Suppressor macrophage treated with lipopolysaccharide for 4 hours (primary cell): Measurements from ENCODE around the gene LEMD1.

Experiments used
- DNase-seq: peaks from one replicate; pipeline ENCODE4 v3.0.0-alpha.2; 2020

LEMD1 gene, protein sequence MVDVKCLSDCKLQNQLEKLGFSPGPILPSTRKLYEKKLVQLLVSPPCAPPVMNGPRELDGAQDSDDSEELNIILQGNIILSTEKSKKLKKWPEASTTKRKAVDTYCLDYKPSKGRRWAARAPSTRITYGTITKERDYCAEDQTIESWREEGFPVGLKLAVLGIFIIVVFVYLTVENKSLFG

GRCh38 chr1:205421798-205422197 is at the start of gene LEMD1:
LEMD1 (minus strand) TSS chr1:205422056; CDS start chr1:205420536, 1,520 bp downstream.
- DNase-seq = no peak

DNA sequence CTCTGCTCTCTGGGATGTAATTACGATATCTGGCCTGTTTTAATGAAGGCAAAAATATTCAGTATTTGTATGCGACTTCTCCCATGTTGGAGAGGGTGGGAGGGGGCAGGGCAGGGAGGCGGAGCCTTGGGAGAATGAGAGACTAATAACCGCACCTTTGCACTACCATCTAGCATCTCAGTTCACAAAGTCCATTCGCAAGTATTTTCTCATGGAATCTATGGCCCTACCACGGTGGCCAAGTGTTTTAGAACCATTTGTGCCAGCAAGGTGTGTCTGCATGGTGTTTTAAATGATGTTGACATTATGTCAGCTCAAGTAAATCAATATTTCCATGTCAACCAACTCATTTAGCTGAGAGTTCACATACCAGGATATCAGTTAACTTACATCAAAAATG is 48.3 kb upstream of the LEMD1 start:
- DNase-seq = no peak

DNA sequence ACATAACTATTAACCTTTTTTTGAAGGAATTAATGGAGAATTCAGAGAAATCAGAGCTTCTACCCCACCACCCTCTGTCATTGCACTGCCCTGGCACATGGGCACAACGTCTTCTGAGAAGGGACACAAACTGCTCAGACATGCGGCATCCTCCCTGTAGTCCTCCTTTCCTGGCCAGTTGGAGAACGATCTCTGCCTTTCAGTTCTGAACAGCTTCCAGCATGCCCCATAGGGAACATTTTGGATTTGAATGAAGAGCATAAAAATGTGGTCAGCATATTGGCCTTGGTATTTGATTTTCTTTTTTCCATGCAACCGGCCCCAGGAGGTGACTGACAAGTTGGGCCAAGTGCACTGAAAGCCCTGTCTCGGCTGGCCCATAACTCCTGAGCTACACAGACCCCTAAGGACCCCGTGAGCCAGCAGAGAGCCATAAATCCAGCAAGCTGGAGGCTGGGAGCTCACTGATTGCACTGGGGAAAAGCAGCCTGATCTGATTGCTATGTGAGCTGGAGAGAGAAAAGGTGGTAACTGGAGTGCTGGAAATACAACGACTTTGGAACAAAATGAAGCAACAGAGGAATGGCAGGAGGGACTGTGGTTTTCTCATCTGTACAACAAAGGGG is 44.9 kb upstream of the LEMD1 start:
- DNase-seq = no peak

DNA sequence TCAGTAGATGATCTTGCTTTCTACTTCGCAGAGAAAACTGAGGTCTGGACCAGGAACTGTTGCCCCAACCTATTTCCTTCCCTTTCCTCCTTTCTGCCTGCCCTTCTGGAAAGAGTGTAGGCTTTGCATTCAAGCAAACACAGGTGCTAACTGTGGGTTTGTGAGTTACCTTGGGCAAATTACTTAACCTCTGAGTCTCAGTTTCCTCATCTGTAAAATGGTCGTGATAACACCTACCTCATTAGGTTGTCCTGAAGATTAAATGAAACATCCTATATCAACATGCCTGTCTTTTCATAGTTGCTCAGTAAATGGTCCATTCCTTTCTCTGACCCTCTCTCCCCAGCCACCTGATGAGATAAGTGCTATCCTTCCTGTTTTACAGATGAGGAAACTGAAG is 43.5 kb upstream of the LEMD1 start:
- no peak for DNase-seq

- DNase-seq = peak; percentile 28
These were observed 37.1 kb upstream of the LEMD1 start for GRCh38 chr1:205458777-205459566.

DNA sequence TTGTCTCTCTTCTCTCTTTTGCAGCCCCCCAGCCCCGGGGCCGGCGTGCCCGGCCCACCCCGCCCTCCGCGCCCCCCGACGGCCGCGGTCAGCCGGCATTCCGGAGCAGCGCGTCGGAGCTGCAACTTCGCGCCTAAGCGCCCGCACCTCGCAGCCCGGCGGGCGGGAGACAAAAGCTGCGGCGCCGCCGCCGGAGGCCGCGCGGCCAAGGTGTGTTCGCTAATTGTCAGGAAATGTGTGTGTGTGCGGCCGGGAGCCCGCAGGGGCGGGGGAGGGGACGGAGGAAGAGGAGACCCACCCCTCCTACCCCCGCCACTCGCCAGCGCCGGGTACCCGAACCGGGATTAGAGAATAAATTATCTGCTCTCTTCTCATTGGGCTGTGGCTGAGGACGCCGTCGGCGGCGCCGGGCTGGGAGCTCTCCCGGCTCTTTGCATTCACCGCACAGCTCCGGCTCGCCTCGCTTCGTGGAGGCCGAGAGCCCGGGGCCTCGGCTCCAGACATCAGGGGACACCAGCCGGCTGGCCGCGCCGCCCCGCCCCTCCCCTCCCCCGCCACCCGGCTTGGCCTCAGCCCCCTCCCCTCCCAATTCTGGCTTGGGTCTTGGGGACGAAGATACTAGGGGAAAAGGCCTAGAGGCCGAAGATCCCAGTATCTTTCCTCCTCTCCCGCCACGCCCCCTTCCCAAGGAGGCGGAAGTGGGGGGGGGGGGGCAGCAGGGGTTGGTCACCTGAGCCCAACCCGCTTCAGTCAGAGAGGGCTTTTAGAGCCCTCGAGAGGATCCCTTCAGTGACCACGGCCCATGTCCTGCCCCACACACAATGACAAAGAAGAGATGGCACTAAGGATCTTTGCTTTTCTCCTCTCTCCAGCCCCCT is 35.3 kb upstream of the LEMD1 start:
- no peak for DNase-seq

DNA sequence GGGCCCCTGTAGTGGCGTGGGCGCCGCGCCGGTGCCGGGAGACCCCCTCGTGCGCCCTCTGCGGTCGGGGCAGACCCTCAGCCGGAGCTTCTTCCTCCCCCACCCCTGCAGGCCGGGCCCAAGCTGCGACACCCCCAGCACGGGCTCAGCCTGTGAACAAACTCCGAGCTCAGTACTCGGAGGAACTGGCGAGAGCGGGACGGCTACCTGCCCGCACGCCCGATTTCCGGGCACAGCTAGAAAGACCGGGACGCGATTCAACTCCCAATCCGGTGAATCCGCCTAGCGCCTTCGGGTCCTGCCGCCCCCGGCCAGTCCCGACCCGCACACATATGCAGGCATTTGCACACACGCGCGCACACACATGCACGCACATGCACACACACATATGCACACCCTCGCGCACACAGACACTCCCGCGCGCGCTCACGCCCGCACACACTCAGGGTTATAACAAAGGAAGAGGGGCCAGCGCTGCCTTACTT is 34.6 kb upstream of the LEMD1 start:
- DNase-seq = no peak

GRCh38 chr1:205455581-205456382 is 33.9 kb upstream of the LEMD1 start, which contains the start of gene BLACAT1:
BLACAT1 (minus strand) TSS chr1:205456045.
- no peak for DNase-seq

- no peak for DNase-seq
These were observed 33.1 kb upstream of the LEMD1 start for GRCh38 chr1:205454903-205455335.

DNA sequence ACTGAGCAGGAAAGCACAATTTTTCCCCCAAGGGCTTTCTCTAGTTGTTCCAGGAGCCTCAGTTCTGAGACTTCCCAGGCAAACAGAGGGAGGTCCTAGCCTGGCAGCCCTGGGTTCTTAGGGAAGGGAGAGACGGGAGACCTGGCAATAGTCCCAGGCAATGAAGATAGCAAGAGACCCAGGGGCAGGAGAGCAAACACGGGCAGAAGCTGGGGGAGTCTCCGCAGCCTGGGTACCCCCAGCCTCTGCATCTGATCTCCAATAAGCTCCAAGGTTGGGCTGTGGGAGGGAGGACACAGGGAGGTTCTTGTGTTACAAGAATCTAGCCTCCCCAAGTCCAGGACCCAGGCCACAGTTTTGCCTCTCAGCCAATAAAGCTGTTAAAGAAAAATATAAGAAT is 31.6 kb upstream of the LEMD1 start:
- no peak for DNase-seq

- DNase-seq = no peak
These were observed 31.1 kb upstream of the LEMD1 start for GRCh38 chr1:205452933-205453332.

DNA sequence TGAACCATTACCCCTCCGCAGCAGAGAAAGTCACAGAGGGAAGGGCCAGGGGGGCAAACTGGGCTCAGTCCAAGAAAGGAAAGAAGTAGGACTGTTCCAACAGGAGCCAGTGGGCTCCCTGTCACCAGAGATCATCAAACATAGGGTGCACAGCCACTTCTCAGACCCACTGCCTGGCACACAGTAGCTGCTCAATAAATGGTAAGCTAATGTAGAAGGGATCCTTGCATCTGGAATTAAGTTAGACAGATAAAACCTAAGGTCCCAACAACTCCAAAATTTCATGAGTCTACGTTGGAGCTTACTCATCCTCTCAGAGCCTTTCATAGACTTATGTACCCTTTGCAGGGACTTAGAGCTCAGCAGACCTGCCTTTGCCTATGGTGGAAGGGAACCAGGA is 30.5 kb upstream of the LEMD1 start:
- no peak for DNase-seq

- DNase-seq = no peak
These were observed 29.9 kb upstream of the LEMD1 start for GRCh38 chr1:205451759-205452164.

GRCh38 chr1:205451202-205451601 is 29.3 kb upstream of the LEMD1 start:
- DNase-seq = no peak

DNA sequence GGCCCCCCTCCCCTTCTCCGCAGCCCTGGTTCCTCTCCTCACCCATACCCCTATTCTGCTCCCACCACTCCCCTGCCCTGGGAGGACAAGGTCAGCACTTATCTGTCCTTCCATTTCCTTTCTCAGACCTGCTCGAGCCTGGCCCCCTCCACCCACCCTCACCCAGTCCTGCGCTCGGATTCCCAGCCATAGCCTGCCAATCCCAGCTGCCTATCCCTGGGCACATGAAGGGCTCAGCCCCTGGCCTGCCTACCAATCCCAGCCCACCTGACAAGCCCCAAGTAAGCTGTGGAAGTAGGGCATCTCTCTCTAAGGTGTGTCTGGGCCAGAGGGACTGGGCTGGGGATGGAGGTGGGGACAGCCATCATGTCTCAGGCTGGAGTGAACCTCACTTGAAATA is 28.6 kb upstream of the LEMD1 start:
- no peak for DNase-seq

DNA sequence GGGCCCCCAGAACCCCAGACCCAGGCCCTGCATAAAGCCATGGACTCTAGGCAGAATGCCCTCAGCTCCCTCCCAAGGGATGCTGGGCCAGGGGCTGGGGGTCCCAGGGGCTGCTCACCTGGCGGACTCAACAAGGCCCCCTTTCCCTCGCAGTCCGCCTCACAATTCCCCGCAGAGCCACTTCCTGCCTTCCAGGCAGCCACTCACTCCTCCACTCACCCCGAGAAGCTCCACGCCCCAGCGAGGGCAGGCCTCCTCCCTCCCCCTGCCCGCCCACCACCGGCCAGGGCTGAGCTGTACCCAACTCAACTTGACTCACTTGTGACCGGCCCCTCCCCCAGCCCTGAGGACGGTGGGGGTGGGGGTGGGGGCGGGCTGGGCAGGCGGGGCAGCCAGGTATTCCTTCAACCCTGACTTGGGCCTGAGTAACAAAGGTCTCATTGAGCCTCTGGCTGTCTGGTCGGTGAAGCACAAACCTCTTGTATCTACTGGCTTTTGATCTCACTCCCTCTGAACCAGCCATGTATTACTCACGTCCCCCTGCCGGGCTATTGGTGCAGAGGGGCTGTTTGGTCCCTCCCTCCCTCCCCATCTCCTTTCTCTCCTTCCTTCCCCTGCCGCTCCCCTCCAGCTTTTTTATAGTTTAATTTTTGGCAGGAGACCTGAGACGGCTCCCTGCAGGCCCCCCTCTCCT is 28.0 kb upstream of the LEMD1 start:
- DNase-seq = no peak

- DNase-seq = no peak
These were observed 27.4 kb upstream of the LEMD1 start for GRCh38 chr1:205449254-205449749.

DNA sequence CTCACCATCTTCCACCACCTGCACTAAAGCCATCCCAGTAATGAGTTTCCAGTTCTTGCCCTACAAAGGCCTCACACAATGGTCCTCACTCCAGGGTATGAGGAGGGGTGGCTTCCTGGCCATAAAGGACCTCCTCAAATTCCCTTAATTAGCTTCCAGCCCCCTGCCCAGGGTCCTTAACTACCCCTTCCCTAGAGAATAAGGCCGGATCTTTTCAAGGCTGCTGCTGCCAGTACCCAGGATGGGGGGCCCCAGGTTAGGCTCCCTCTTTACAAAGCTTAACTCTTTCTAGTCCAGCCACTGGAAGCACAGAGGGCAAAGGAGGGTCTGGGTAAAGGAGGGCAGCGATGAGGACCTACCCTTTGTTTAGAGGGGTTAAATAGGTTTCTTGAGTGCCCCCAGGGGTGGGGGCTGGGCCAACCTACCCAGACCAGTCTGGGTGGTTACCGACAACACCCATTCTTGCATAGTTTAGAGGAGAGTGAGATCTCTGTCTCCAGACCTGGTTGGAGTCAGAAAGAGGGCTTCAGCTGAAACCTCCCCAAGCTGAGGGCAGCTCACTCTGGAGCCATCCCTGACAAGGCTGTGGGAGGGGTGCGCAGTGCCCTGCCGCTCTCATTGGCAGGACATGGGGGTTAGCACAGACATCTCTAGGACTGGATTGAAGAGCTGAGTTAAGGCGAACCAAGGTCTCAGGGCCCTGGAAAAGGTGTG is 26.8 kb upstream of the LEMD1 start:
- no peak for DNase-seq

DNA sequence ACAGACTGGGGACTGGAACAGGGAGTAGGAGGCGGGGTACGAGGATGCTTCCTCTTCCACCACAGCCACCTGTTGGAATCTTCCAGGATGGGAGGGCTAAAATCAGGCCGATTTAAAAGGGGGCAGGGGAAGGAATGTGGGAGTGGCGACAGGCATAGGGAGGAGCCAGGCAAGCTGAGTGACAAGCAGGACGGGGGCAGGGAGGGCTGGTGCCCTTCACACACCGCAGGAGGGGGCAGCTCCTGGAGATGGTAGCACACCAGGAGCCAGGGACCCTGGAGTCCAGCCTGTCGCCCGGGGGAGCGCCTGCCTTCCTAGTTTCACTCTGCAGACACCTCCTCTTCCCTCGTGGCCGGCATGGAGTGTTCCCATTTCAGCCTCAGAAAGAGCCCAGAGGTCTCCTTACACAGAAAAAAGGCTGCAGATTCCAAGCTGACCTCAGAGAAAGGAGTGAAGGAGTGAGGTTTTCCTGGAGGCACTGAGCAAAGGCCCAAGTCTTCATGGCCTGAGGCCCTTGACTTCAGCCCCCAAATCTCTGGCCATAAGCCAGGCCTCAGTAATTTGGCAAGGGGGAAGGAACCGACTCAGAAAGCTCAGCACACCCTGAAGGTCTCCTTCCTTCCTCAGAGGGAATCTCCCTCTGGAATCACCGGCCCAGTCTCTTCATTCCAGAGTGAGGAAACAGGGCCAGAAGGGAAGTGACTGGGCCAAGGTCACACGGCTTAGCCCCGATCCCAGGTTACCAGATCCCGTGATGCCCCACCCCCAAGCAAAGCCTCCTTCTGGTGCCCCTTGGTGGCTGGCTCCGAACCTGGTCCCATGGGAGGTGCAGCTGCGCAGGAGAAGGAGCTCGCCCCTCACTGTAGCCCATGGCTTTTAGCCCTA is 25.8 kb upstream of the LEMD1 start:
- no peak for DNase-seq
